ENCODE measurements around the gene DOHH.

DNA sequence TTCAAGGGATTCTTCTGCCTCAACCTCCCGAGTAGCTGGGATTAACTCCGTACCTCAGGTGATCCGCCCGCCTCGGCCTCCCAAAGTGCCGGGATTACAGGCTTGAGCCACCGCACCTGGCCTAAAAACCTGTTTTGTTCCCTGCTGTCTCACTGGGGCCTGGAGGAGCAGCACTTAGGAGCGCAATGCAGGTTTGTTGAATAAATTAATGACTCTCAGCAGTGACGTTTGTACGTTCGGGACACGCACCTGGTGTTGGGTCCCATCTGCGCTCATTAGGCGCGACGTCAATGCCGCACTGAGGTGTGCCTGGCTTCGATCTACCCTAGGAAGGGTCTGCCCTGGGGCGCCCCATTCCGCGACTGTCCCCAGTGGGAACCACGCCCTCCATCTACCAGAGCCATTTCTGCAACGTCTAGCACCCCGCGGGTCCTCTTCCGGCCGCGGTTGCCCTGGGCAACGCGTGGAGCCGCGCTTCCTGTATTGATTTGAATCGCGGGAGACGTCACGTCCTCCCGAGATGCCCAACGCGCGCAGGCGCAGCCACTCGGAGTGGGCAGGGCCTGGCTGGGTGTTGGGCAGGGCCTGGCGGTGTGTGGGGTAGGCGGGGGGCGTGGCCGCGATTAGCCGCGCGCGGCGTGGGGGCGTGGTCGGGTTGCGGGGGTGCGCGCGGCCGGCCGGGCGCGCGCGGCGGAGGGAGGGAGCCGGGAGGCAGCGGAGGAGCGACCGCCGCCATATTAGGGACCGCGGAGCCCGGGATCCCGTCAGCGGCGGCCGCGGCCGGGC is 5.3 kb upstream of the DOHH start, which contains the start of gene FZR1:
- TF ChIP-seq, protein P1, sequence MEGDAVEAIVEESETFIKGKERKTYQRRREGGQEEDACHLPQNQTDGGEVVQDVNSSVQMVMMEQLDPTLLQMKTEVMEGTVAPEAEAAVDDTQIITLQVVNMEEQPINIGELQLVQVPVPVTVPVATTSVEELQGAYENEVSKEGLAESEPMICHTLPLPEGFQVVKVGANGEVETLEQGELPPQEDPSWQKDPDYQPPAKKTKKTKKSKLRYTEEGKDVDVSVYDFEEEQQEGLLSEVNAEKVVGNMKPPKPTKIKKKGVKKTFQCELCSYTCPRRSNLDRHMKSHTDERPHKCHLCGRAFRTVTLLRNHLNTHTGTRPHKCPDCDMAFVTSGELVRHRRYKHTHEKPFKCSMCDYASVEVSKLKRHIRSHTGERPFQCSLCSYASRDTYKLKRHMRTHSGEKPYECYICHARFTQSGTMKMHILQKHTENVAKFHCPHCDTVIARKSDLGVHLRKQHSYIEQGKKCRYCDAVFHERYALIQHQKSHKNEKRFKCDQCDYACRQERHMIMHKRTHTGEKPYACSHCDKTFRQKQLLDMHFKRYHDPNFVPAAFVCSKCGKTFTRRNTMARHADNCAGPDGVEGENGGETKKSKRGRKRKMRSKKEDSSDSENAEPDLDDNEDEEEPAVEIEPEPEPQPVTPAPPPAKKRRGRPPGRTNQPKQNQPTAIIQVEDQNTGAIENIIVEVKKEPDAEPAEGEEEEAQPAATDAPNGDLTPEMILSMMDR (IDR thresholded peaks at IDR 0.05), result no peak
- TF ChIP-seq ESRRA (IDR thresholded peaks at IDR 0.05; ENCODE audit: borderline replicate concordance, low read length) (no peak), EP300 (IDR thresholded peaks at IDR 0.05) (no peak; a peak in 1 of 5 replicates), POLR2A (IDR thresholded peaks at IDR 0.05; ENCODE audit: low read length) (peak; percentile 23; the same call in 1 of the 2 replicates), SMC3 (IDR thresholded peaks at IDR 0.05) (no peak), HDAC2 (IDR thresholded peaks at IDR 0.05) (no peak), MAFK (IDR thresholded peaks at IDR 0.05; ENCODE audit: partially characterized antibody) (no peak), RCOR1 (IDR thresholded peaks at IDR 0.05; ENCODE audit: low read depth, low read length) (no peak), ZFP36 (IDR thresholded peaks at IDR 0.05; ENCODE audit: borderline replicate concordance, partially characterized antibody) (no peak)

All from A549 (cell line).